Measurements from ENCODE around the gene PAX2.
A peak's percentile ranks its signal among the peaks of the same experiment; 100 is the strongest.

PAX2 gene

GRCh38 chr10:100826983-100827818, 81.8 kb downstream of the PAX2 start:
- Histone ChIP-seq H3K36me3 (ENCODE audit: insufficient read depth, low read length) (no peaks in the 10 kb centered on the region), H3K9ac (ENCODE audit: low read depth, low read length) (no peak overlapping the region), H3K4me1 (ENCODE audit: insufficient read depth, low read length) (peaks cover 9% of the 10 kb centered on the region), H3K27ac (ENCODE audit: low read depth, low read length) (no peak overlapping the region), H3K4me3 (ENCODE audit: low read length) (peak overlapping the region; percentile 38), H3K27me3 (ENCODE audit: insufficient read depth, low read length) (peaks cover 100% of the 10 kb centered on the region), H3K9me3 (ENCODE audit: insufficient read depth, low read depth, low read length) (no peaks in the 10 kb centered on the region)
- WGBS = 1% methylated on average over 68 of the region's 68 CpGs

DNA sequence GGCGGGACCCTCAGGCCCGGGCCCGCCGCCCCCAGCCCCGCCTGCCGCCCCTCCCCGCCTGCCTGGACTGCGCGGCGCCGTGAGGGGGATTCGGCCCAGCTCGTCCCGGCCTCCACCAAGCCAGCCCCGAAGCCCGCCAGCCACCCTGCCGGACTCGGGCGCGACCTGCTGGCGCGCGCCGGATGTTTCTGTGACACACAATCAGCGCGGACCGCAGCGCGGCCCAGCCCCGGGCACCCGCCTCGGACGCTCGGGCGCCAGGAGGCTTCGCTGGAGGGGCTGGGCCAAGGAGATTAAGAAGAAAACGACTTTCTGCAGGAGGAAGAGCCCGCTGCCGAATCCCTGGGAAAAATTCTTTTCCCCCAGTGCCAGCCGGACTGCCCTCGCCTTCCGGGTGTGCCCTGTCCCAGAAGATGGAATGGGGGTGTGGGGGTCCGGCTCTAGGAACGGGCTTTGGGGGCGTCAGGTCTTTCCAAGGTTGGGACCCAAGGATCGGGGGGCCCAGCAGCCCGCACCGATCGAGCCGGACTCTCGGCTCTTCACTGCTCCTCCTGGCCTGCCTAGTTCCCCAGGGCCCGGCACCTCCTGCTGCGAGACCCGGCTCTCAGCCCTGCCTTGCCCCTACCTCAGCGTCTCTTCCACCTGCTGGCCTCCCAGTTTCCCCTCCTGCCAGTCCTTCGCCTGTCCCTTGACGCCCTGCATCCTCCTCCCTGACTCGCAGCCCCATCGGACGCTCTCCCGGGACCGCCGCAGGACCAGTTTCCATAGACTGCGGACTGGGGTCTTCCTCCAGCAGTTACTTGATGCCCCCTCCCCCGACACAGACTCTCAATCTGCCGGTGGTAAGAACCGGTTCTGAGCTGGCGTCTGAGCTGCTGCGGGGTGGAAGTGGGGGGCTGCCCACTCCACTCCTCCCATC, 82.7 kb downstream of the PAX2 start:
- H3K36me3 ChIP-seq (ENCODE audit: insufficient read depth, low read length) = no peaks in the 10 kb centered on the region
- peaks cover 9% of the 10 kb centered on the region for H3K4me1 ChIP-seq (ENCODE audit: insufficient read depth, low read length)
- WGBS = 1% methylated on average over 69 of the region's 69 CpGs
- no peaks in the 10 kb centered on the region for H3K9me3 ChIP-seq (ENCODE audit: insufficient read depth, low read depth, low read length)
- H3K9ac ChIP-seq (ENCODE audit: low read depth, low read length) = no peak overlapping the region
- H3K4me3 ChIP-seq (ENCODE audit: low read length) = peak overlapping the region; percentile 38
- no peak overlapping the region for H3K27ac ChIP-seq (ENCODE audit: low read depth, low read length)
- H3K27me3 ChIP-seq (ENCODE audit: insufficient read depth, low read length) = peaks cover 100% of the 10 kb centered on the region

DNA sequence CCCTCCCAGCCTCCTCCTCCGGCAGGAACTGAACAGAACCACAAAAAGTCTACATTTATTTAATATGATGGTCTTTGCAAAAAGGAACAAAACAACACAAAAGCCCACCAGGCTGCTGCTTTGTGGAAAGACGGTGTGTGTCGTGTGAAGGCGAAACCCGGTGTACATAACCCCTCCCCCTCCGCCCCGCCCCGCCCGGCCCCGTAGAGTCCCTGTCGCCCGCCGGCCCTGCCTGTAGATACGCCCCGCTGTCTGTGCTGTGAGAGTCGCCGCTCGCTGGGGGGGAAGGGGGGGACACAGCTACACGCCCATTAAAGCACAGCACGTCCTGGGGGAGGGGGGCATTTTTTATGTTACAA, 83.3 kb downstream of the PAX2 start:
- no peak overlapping the region for H3K9ac ChIP-seq (ENCODE audit: low read depth, low read length)
- peaks cover 100% of the 10 kb centered on the region for H3K27me3 ChIP-seq (ENCODE audit: insufficient read depth, low read length)
- no peaks in the 10 kb centered on the region for H3K9me3 ChIP-seq (ENCODE audit: insufficient read depth, low read depth, low read length)
- H3K4me3 ChIP-seq (ENCODE audit: low read length) = peak overlapping the region; percentile 32
- H3K4me1 ChIP-seq (ENCODE audit: insufficient read depth, low read length) = peaks cover 9% of the 10 kb centered on the region
- H3K36me3 ChIP-seq (ENCODE audit: insufficient read depth, low read length) = no peaks in the 10 kb centered on the region
- 0% methylated on average over 4 of the region's 20 CpGs for WGBS
- no peak overlapping the region for H3K27ac ChIP-seq (ENCODE audit: low read depth, low read length)

DNA sequence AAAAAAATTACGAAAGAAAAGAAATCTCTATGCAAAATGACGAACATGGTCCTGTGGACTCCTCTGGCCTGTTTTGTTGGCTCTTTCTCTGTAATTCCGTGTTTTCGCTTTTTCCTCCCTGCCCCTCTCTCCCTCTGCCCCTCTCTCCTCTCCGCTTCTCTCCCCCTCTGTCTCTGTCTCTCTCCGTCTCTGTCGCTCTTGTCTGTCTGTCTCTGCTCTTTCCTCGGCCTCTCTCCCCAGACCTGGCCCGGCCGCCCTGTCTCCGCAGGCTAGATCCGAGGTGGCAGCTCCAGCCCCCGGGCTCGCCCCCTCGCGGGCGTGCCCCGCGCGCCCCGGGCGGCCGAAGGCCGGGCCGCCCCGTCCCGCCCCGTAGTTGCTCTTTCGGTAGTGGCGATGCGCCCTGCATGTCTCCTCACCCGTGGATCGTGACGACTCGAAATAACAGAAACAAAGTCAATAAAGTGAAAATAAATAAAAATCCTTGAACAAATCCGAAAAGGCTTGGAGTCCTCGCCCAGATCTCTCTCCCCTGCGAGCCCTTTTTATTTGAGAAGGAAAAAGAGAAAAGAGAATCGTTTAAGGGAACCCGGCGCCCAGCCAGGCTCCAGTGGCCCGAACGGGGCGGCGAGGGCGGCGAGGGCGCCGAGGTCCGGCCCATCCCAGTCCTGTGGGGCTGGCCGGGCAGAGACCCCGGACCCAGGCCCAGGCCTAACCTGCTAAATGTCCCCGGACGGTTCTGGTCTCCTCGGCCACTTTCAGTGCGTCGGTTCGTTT, 83.9 kb downstream of the PAX2 start:
- H3K36me3 ChIP-seq (ENCODE audit: insufficient read depth, low read length) = no peaks in the 10 kb centered on the region
- peaks cover 9% of the 10 kb centered on the region for H3K4me1 ChIP-seq (ENCODE audit: insufficient read depth, low read length)
- no peak overlapping the region for H3K9ac ChIP-seq (ENCODE audit: low read depth, low read length)
- H3K4me3 ChIP-seq (ENCODE audit: low read length) = peak overlapping the region; percentile 20; the same call in 1 of the 2 replicates
- WGBS = 2% methylated on average over 51 of the region's 58 CpGs
- H3K27ac ChIP-seq (ENCODE audit: low read depth, low read length) = no peak overlapping the region
- H3K27me3 ChIP-seq (ENCODE audit: insufficient read depth, low read length) = peaks cover 100% of the 10 kb centered on the region
- H3K9me3 ChIP-seq (ENCODE audit: insufficient read depth, low read depth, low read length) = no peaks in the 10 kb centered on the region

DNA sequence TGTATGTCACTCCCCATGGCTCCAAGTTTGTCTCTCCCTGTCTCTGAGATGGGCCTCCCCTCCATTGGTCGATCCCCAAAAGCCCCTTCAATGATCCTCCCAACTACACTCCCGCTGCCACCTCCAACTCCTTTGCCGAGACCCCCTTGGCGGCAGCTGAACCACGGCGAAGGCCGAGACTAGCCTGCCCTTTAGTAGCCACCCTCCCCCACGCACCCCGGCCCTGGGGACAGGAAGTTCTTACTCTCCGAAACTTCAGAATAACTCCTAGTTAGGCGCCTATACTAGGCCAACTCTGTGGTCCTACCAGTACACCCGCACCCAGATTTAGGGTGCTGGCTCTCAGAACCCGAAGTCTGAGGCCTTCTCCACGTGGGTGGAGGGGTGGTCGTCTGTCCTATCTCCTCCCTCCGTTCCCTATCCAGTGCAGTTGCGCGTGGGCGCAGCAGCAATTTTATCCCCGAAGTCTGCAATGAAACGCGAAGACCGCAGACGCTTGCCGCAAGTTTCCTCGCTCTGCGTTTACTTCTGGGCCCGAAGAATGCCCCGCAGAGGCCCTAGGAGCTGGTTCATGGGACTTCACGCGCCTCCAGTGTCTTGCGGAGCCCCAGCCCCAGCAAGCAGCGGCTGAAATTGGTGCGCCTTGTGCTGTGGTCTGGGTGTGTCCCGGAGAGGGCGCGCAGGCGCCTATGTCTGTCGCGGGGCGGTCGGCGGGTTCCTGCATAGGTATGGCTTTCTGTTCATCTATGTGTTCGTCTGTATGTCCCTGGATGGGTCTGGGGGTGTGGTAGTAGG, 84.7 kb downstream of the PAX2 start:
- WGBS = 6% methylated on average over 44 of the region's 44 CpGs
- H3K9ac ChIP-seq (ENCODE audit: low read depth, low read length) = no peak overlapping the region
- H3K27ac ChIP-seq (ENCODE audit: low read depth, low read length) = no peak overlapping the region
- H3K27me3 ChIP-seq (ENCODE audit: insufficient read depth, low read length) = peaks cover 100% of the 10 kb centered on the region
- H3K36me3 ChIP-seq (ENCODE audit: insufficient read depth, low read length) = no peaks in the 10 kb centered on the region
- no peaks in the 10 kb centered on the region for H3K9me3 ChIP-seq (ENCODE audit: insufficient read depth, low read depth, low read length)
- no peak overlapping the region for H3K4me3 ChIP-seq (ENCODE audit: low read length)
- peaks cover 9% of the 10 kb centered on the region for H3K4me1 ChIP-seq (ENCODE audit: insufficient read depth, low read length)

GRCh38 chr10:100830728-100831111, 85.3 kb downstream of the PAX2 start:
- no peaks in the 10 kb centered on the region for H3K9me3 ChIP-seq (ENCODE audit: insufficient read depth, low read depth, low read length)
- peaks cover 9% of the 10 kb centered on the region for H3K4me1 ChIP-seq (ENCODE audit: insufficient read depth, low read length)
- H3K36me3 ChIP-seq (ENCODE audit: insufficient read depth, low read length) = no peaks in the 10 kb centered on the region
- no peak overlapping the region for H3K27ac ChIP-seq (ENCODE audit: low read depth, low read length)
- H3K9ac ChIP-seq (ENCODE audit: low read depth, low read length) = no peak overlapping the region
- H3K27me3 ChIP-seq (ENCODE audit: insufficient read depth, low read length) = peaks cover 100% of the 10 kb centered on the region
- H3K4me3 ChIP-seq (ENCODE audit: low read length) = no peak overlapping the region
- WGBS = 5% methylated on average over 1 of the region's 1 CpG

GRCh38 chr10:100831742-100832141, 86.4 kb downstream of the PAX2 start:
- no peak overlapping the region for H3K27ac ChIP-seq (ENCODE audit: low read depth, low read length)
- no peaks in the 10 kb centered on the region for H3K9me3 ChIP-seq (ENCODE audit: insufficient read depth, low read depth, low read length)
- H3K4me3 ChIP-seq (ENCODE audit: low read length) = no peak overlapping the region
- peaks cover 9% of the 10 kb centered on the region for H3K4me1 ChIP-seq (ENCODE audit: insufficient read depth, low read length)
- WGBS = 98% methylated on average over 1 of the region's 1 CpG
- peaks cover 97% of the 10 kb centered on the region for H3K27me3 ChIP-seq (ENCODE audit: insufficient read depth, low read length)
- no peaks in the 10 kb centered on the region for H3K36me3 ChIP-seq (ENCODE audit: insufficient read depth, low read length)
- H3K9ac ChIP-seq (ENCODE audit: low read depth, low read length) = no peak overlapping the region

- no peak overlapping the region for H3K4me3 ChIP-seq (ENCODE audit: low read length)
- no peak overlapping the region for H3K9ac ChIP-seq (ENCODE audit: low read depth, low read length)
- H3K9me3 ChIP-seq (ENCODE audit: insufficient read depth, low read depth, low read length) = no peaks in the 10 kb centered on the region; the same call in 1 of the 2 replicates
- H3K4me1 ChIP-seq (ENCODE audit: insufficient read depth, low read length) = no peaks in the 10 kb centered on the region
- H3K36me3 ChIP-seq (ENCODE audit: insufficient read depth, low read length) = no peaks in the 10 kb centered on the region
- H3K27ac ChIP-seq (ENCODE audit: low read depth, low read length) = no peak overlapping the region
- H3K27me3 ChIP-seq (ENCODE audit: insufficient read depth, low read length) = peaks cover 95% of the 10 kb centered on the region
- WGBS = 83% methylated on average over 7 of the region's 7 CpGs
Measured at GRCh38 chr10:100835810-100836209, 90.4 kb downstream of the PAX2 start.

- Histone ChIP-seq H3K27ac (ENCODE audit: low read depth, low read length) (no peak overlapping the region), H3K36me3 (ENCODE audit: insufficient read depth, low read length) (no peaks in the 10 kb centered on the region), H3K4me1 (ENCODE audit: insufficient read depth, low read length) (no peaks in the 10 kb centered on the region), H3K4me3 (ENCODE audit: low read length) (no peak overlapping the region), H3K9me3 (ENCODE audit: insufficient read depth, low read depth, low read length) (no peaks in the 10 kb centered on the region; the same call in 1 of the 2 replicates), H3K9ac (ENCODE audit: low read depth, low read length) (no peak overlapping the region), H3K27me3 (ENCODE audit: insufficient read depth, low read length) (peaks cover 93% of the 10 kb centered on the region)
Measured at GRCh38 chr10:100836891-100837290, 91.5 kb downstream of the PAX2 start.

DNA sequence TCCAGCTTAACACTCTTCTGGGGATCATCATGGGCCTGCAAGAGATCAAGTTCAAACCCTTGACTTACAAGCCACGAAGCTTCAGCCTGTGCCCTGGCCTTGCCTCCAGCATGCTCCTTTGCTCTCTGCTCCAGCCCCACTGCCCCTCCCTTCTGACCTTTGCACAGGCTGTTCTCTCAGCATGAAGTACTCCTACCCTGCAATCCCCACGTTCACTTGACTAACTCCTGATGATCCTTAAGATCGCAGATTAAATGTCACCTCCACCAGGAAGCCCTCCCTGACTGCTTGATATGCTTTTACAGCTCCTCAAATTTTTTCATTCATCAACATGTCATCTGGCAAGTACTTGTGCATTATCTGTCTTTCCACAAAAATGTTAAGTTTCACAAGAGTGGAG, 91.9 kb downstream of the PAX2 start:
- Histone ChIP-seq H3K36me3 (ENCODE audit: insufficient read depth, low read length) (no peaks in the 10 kb centered on the region), H3K4me3 (ENCODE audit: low read length) (no peak overlapping the region), H3K9ac (ENCODE audit: low read depth, low read length) (no peak overlapping the region), H3K27ac (ENCODE audit: low read depth, low read length) (no peak overlapping the region), H3K9me3 (ENCODE audit: insufficient read depth, low read depth, low read length) (no peaks in the 10 kb centered on the region; the same call in 1 of the 2 replicates), H3K4me1 (ENCODE audit: insufficient read depth, low read length) (no peaks in the 10 kb centered on the region), H3K27me3 (ENCODE audit: insufficient read depth, low read length) (peaks cover 92% of the 10 kb centered on the region)
- 55% methylated on average over 3 of the region's 3 CpGs for WGBS
